Activated CD4-positive, CD25-positive, alpha-beta regulatory T cell (primary cell): ENCODE results near the gene KIF6.
A peak's percentile ranks its signal among the peaks of the same experiment; 100 is the strongest.

Source experiments
- DNase-seq, 4 experiments: peaks; one replicate each; lab custom pipeline; 2025; lab: John Stamatoyannopoulos, UW

KIF6 gene

GRCh38 chr6:39319621-39320362 is 405.4 kb downstream of the KIF6 start:
- DNase-seq = no peak

DNA sequence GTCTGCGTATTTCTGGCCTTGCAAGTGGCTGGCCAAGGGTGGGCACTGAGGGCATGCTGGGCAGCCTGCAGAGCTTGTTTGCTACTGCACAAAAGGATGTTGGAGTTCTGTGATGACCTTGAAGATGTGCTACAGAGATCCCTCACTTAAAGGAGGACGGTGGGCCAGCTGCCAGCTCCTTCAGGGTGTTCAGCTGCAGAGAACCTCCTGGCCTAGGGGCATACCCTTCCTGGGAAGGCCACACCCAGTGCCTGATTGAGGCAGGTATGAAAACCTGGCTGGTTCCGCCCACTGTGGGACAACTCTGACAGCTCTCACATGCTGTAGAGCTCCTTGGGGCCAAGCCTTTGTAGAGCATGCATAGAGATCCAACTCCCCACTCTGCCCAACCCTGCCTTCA is 408.0 kb downstream of the KIF6 start:
- no peak for DNase-seq

DNA sequence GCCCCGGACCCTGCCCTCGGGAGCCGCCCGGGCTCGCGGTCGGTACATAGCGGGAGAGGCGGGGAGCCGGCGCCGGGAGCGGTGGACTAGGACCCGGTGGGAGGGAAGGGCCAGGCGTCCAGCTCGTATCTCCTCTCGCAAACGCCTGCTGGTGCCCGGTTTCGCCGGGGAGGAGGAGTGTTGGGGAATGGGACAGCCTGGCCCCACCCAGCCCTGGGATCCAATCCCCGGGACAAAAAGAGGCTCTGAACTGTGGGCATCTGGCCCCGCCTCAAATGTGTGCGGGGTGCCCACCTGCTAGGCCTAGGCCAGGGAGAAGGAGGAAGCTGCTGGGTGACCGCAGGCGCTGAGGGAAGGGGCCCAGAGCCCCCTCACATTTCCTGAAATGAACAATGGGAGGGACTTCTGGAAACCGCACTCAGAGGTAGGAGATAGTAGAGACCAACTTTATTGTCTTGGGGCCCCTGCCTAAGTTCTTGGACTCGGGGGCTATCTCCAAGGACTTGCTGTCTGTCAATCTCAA is 410.9 kb downstream of the KIF6 start, which contains the start of gene KCNK17:
KCNK17 (minus strand) TSS at position 147 of the 523 bp plus-strand sequence; CDS start at position 48, 99 bp downstream.
- no peak for DNase-seq

- no peak for DNase-seq
Observed at GRCh38 chr6:39313526-39314272, 411.5 kb downstream of the KIF6 start.

DNA sequence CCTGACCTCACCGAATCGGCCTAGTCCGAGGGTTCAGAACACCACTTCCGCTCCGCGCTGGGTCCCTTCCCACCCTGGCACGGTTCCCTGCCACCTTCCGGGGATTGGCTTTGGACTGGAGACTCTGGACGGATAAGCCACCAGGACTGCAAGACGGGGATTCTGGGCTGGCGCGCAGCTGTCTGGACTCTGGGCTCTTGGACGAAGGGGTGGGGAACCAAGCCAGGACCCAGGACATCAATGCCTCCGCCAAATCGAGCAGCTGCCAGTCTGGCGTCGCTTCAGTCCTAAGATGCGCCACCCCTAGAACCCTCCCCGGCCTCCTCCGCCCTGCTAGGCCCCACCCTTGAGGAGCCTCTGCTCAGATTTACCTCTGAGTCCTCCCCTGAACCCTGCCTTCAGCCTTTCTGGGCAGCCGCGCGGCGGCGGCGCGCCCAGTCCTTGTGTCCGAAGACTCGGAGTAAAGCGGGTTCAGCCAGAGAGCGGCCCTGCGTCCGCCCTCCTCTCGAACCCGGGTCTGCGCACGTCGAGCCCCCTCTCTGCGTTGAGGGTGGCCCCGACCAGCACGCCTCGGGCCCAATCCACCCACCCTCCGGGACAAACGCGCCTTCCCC is 412.2 kb downstream of the KIF6 start:
- DNase-seq = no peak

DNA sequence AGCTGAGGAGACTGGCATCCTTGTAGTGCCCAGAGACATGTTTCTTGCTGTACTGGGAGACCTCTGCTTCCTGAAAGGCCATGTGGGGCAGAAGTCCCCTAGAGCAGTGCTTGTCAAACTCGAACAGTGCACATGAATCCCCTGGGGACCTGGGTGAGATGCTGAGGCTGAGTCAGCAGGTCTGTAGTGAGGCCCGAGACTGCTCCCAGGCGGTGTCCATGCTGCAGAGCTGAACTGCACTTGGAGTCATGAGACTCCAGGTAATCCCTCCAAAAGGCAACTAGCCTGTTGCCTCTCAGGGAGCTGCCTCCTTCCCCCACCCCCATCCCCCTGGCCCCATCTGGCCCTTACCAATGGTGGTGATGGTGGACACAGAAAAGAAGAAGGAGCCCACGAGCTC is 414.7 kb downstream of the KIF6 start:
- no peak for DNase-seq

DNA sequence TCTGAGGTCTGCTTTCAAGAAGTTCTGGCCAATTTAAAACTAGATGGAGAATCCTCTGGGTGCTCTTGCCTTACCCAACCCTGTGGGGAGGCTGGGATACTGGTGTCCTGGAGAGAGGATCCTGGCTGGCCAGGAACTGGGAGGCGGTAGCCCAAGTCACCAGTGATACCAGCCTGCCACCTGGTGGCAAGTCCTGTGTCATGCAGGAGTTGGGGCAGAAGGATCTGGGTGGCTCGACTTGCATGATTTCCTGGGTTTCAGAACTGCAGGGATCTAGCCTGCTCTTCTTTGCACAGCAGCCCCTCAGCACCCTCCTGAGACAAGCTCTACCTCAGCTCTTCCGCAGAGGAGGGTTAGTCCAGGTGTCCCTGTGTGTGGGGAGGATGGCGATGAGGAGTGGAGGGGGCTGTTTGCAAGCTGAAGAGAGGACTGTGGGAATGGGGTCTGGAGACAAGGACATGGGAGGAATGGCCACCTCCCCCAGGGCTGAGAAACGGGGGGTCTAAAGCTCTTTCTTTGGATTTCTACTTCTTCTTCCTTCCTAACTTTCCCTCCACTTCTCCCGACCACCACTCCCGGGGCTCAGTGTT is 415.2 kb downstream of the KIF6 start:
- DNase-seq = peak in 3 of 4 experiments; percentile 16 to 26 (median 23)

DNA sequence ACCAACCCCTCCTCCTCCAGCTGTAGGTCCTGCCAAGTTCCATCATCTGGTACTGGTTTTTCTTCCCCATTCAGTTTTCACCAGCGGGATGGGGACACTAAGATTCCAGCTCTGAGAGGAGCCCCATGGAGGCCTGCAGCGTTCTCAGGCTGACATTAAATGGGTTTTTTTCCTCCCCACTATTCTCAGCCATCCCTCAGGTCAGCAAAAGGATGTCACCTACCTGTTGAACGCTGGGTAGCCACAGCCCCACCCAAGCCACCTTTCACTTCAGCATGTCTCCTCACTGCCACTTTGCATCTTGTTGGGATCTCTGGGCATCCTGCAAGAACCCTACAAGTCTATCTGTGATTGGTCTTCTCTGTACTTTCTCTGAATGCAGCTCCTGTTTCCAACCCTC is 417.7 kb downstream of the KIF6 start:
- no peak for DNase-seq

DNA sequence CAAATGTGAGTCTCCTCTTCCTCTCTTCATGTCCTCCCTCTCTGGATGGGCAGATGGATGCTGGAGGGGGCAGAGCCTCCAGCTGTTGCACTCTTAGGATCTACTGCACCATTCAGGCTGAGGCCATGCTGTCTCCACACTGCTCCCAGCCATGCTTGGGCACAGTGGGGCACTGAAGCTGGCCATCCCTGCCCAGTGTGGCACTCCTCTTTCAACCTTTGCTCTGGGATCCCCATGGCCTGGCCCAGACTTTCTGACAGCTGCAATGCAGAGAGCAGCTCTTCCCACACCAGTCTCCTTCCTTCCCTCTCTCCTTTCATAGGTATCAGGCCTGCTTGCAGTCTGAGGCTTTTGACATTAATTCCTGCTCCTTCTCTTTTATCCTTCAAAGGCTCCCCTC is 420.3 kb downstream of the KIF6 start:
- DNase-seq = no peak

GRCh38 chr6:39303425-39304153 is 421.6 kb downstream of the KIF6 start:
- no peak for DNase-seq

GRCh38 chr6:39302669-39303424 is 422.4 kb downstream of the KIF6 start:
- DNase-seq = peak; percentile 69 to 85 (median 80)

DNA sequence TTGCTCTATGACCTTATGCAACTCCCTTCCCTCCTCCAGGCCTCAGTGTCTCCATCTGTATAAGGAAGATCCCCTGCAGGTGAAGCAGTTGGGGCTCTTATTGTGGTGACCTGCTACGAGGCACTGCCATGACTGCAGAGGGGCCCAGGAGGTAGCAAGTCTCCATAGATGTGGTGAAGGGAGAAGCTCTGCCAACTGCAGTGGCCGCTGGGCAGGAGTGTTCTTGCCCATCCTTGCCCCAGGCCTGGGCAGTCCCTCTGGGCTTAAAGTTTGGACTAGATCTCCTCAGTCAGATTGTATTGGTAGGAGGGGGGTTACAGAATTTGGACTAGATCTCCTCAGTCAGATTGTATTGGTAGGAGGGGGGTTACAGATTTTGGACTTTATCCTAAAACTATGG is 423.2 kb downstream of the KIF6 start:
- no peak for DNase-seq

DNA sequence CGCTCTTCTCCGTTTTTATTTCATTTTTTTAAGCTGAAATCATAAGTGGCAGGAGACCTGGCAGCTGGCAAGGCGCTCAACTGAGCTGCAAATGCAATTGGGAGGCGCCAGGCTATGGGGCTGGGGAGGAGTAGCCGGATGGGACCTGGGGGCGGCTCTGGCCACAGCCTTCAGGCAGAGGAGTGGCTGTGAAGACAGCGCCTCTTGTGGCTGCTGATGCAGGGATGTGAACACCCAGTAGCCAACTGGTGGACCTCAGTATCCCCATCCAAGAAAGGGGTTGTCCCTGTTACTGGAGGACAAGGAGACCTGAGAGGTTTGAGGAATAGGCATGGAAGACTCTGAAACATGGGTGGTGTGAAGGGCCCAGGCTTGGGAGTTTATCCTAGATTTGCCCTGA is 423.6 kb downstream of the KIF6 start:
- DNase-seq = no peak

DNA sequence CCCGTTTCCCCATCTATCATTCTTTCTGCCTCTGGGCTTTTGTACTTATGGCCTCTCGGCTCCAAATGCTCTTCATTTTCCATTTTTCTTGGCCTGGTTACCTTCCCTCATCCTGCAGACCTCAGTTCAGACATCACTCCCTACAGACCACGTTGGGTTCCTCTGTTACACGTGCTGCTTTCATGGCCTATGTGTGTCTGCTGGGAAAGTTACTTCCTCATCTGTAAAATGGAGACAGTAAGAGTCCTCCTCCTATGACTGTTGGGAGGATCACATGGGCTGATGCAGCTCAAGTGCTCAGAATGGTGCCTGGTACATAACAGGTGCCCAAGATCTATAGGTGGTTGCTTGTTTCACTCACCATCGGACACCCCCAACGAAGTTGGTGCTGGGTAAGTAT is 424.5 kb downstream of the KIF6 start:
- DNase-seq = no peak

DNA sequence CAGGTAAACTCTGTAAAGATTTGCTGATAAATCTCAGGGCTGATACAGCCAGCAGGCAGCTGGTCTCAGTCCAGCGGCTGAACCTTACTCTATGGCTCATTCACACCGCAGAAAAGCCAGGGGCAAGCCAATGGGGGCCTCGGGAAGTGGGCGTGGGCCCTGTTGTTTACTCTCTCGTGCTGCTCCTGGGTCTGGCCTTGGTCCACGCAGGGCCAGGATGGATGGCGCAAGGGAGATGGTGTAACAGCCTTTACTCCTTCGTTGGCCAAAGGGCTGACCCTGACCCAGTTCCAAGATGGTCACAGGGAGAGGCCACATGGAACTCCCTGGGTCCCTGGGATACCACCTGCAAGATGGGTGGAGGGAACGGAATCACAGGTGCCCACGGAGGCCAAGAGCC is 427.1 kb downstream of the KIF6 start:
- DNase-seq = no peak

DNA sequence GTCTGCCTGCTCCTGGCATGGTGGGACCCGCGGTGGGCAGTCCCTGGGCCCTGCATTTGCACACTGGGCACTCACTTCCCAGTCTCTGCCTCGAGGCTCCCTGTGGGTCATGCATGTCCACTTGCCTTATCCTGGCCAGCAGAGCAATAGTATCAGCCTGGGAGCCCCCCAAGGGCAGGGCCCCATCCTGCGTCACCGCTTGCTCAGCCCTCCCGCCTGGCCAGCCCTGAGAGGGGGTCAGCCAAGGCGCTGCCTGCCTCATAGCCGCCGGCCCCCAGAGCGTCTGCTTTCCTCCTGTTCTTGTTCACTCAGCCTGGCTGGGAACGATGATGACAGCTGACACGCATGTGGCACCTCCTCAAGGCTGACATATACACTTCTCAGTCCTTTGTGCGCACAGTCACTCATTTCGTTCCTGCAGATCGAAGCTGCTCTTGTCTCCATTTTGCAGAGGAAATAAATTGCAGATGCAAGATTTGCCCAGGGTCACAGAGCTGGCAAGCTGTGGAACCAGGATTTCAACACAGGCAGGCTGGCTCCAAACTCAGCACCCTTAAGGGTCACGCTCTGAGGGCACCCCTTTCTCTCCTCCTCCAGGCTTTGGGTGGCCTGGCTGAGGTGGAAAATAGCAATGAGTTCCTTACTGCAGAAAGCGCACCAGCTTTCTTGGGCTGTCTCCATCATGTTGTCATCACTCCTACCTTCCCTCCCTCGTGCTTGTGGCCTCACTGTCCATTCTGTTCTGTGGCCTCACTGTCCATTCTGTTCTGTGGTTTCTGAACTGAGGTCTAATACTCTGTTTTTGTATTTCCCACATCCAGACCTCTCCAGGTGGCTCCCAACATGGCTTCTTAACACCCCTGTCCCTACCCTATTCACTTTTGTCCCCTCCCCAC is 428.2 kb downstream of the KIF6 start:
- no peak for DNase-seq

- no peak for DNase-seq
Observed at GRCh38 chr6:39295611-39296011, 429.6 kb downstream of the KIF6 start.

DNA sequence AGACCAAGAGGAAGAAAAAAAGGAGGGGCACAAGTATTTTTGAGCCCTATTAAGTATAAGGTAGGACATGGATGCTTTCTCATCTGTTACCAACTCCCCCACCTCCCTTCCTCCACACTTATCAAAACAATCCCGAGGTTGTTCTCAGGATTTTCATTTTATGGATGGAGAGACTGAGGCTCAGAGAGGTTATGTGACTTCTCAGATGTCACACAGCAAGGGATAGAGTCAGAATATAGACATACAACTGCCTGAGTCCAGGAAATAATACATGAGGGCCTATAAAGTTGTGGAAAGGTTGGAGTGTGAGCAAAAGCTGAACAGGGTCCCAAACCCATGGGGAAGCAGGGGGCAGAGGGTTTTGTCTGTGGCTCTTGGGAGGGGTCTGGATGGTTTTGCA is 430.3 kb downstream of the KIF6 start:
- no peak for DNase-seq

- DNase-seq = no peak
Observed at GRCh38 chr6:39294133-39294532, 431.1 kb downstream of the KIF6 start.

DNA sequence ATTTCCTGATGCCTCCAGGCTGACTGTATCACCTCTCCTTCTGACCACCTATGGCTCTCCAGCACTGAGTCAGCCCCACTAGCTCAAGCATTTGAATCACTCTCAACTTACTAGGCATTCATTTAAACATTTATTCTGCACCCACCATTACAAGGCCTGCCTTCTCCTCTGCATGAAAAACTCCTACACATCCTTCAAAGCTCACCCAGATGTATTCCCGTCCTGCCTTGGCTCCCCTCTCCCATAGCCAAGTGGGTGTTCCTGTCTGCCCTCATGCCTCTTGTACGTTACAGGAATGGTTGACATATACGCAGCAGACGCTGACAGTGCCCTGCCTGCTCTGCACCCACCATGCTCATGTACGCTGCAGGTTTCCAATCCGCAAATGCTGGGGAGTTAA is 432.6 kb downstream of the KIF6 start:
- no peak for DNase-seq
